ENCODE results near the gene LMBR1.
"Not testable (repeated sequence)": the region's sequence is repeated elsewhere in the genome, so short reads cannot be mapped to it uniquely, and the experiment has no call there.

Gene LMBR1

GRCh38 chr7:156848979-156849378 is 44.0 kb downstream of the LMBR1 start:
- H3K9ac ChIP-seq (ENCODE audit: low read depth, low read length) = no peak overlapping the region

DNA sequence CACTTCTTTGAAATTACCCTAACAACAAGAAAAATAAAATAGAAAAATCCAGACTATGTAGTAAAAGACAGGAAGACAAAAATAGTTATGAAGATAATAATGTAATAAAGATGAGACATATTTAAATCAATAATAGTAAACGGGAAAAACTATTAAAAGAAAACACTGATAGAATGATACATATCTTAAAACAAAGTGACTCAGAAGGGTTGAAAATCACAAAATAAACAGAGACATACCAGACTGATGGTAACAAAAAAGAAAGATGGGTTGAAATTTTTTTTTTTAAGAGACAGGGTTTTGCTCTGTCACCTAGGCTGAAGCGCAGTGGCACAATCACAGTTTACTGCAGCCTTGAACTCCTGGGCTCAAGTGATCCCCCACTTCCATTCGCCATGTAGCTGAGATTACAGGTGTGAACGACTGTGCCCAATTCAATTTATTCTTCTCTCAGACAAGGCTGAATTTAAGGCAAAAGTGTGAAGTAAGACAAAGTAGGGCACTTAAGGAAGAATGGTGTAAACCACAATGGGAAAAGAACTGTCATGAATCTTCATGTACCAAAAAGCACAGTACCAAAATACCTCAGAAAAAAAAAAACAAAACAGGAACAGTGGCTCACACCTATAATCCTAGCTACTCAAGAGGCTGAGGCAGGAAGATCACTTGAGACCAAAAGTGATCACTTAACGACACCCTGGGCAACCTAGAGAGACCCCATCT is 47.4 kb downstream of the LMBR1 start:
- Histone ChIP-seq H3K9me3 (ENCODE audit: control insufficient read depth, insufficient read depth, low read length) (no peaks in the 10 kb centered on the region; the same call in 1 of the 2 replicates), H3K36me3 (ENCODE audit: insufficient read depth, low read length) (no peaks in the 10 kb centered on the region), H3K9ac (ENCODE audit: low read depth, low read length) (no peak overlapping the region), H3K4me1 (ENCODE audit: insufficient read depth, low read length) (peaks cover 6% of the 10 kb centered on the region)

More at GRCh38 chr7:156848979-156849378, 44.0 kb downstream of the LMBR1 start:
- no peaks in the 10 kb centered on the region for H3K36me3 ChIP-seq (ENCODE audit: insufficient read depth, low read length)
- no peaks in the 10 kb centered on the region for H3K4me1 ChIP-seq (ENCODE audit: insufficient read depth, low read length)
- peaks cover 4% of the 10 kb centered on the region; the same call in 1 of the 2 replicates for H3K9me3 ChIP-seq (ENCODE audit: control insufficient read depth, insufficient read depth, low read length)

GRCh38 chr7:156843582-156843981 is 49.4 kb downstream of the LMBR1 start:
- H3K36me3 ChIP-seq (ENCODE audit: insufficient read depth, low read length); H3K9ac ChIP-seq (ENCODE audit: low read depth, low read length); H3K4me1 ChIP-seq (ENCODE audit: insufficient read depth, low read length); H3K9me3 ChIP-seq (ENCODE audit: control insufficient read depth, insufficient read depth, low read length): not testable (repeated sequence)

DNA sequence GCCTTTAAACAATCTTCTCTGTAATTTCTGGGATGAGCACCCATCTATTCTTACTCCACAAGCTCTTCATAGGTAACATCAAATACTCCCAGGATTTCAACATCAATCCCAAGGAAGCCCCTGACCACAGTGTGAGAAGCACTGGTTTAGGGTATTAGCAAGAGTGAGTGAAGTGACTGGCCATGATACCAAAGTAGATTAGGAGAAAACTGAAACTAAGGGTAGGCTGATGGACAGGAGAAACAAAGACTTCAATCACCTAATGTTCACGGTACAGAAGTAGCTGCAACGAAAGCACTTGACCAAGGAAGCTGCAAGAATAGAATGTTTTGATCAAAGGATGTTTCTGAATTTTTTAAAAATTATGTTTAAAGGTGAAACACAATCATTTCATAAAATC is 49.8 kb downstream of the LMBR1 start:
- Histone ChIP-seq H3K36me3 (ENCODE audit: insufficient read depth, low read length) (no peaks in the 10 kb centered on the region), H3K9ac (ENCODE audit: low read depth, low read length) (no peak overlapping the region), H3K9me3 (ENCODE audit: control insufficient read depth, insufficient read depth, low read length) (no peaks in the 10 kb centered on the region), H3K4me1 (ENCODE audit: insufficient read depth, low read length) (peaks cover 6% of the 10 kb centered on the region)

- Histone ChIP-seq H3K4me1 (ENCODE audit: insufficient read depth, low read length) (peaks cover 6% of the 10 kb centered on the region), H3K9me3 (ENCODE audit: control insufficient read depth, insufficient read depth, low read length) (no peaks in the 10 kb centered on the region), H3K36me3 (ENCODE audit: insufficient read depth, low read length) (no peaks in the 10 kb centered on the region), H3K9ac (ENCODE audit: low read depth, low read length) (no peak overlapping the region)
Observed at GRCh38 chr7:156842740-156843140, 50.2 kb downstream of the LMBR1 start.

DNA sequence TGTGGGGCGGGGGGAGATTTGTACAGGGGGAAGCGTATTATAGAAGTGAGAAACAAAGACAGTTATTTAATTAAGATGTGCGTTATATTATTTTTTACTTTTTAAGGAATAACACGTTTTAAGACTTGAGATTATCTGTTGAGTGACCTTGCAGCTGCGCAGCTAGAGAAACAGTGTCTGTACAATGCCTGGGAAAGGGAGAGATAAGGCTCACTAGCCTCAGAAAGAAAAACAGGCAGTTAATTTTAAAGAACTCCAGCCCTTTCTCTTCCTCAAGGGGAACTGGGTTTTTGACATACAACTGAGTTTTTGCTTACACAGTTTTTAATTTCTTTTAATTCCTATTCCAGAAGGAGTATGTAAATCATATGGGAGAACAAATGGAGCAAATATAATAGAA is 50.7 kb downstream of the LMBR1 start:
- H3K36me3 ChIP-seq (ENCODE audit: insufficient read depth, low read length) = no peaks in the 10 kb centered on the region
- no peak overlapping the region for H3K9ac ChIP-seq (ENCODE audit: low read depth, low read length)
- peaks cover 6% of the 10 kb centered on the region for H3K4me1 ChIP-seq (ENCODE audit: insufficient read depth, low read length)
- H3K9me3 ChIP-seq (ENCODE audit: control insufficient read depth, insufficient read depth, low read length) = no peaks in the 10 kb centered on the region

- H3K4me1 ChIP-seq (ENCODE audit: insufficient read depth, low read length) = peaks cover 6% of the 10 kb centered on the region
- no peak overlapping the region for H3K9ac ChIP-seq (ENCODE audit: low read depth, low read length)
- no peaks in the 10 kb centered on the region for H3K36me3 ChIP-seq (ENCODE audit: insufficient read depth, low read length)
- no peaks in the 10 kb centered on the region for H3K9me3 ChIP-seq (ENCODE audit: control insufficient read depth, insufficient read depth, low read length)
Observed at GRCh38 chr7:156841497-156841896, 51.5 kb downstream of the LMBR1 start.

- H3K4me1 ChIP-seq (ENCODE audit: insufficient read depth, low read length) = peaks cover 6% of the 10 kb centered on the region
Observed at GRCh38 chr7:156840134-156840533, 52.8 kb downstream of the LMBR1 start.

GRCh38 chr7:156836443-156836842 is 56.5 kb downstream of the LMBR1 start:
- no peaks in the 10 kb centered on the region for H3K9me3 ChIP-seq (ENCODE audit: control insufficient read depth, insufficient read depth, low read length)
- no peak overlapping the region for H3K9ac ChIP-seq (ENCODE audit: low read depth, low read length)
- no peaks in the 10 kb centered on the region for H3K4me1 ChIP-seq (ENCODE audit: insufficient read depth, low read length)
- H3K36me3 ChIP-seq (ENCODE audit: insufficient read depth, low read length) = no peaks in the 10 kb centered on the region

More at GRCh38 chr7:156840134-156840533, 52.8 kb downstream of the LMBR1 start:
- no peak overlapping the region for H3K9ac ChIP-seq (ENCODE audit: low read depth, low read length)
- H3K36me3 ChIP-seq (ENCODE audit: insufficient read depth, low read length) = no peaks in the 10 kb centered on the region
- H3K9me3 ChIP-seq (ENCODE audit: control insufficient read depth, insufficient read depth, low read length) = no peaks in the 10 kb centered on the region

DNA sequence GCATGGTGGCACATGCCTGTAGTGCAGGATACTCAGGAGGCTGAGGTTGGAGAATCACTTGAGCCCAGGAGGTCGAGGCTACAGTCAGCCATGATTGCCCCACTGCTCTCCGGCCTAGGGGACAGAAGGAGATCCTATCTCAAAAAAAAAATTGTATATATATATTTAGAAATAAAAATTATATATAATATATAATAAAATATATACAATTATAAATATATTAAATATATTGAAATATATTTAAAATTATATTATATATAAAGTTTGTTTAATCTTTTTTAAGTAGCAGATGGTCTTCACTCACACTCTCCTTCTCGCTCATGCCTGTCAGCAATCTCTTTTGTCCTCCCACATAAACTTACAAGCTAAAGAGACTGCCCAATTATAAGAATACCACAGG is 58.5 kb downstream of the LMBR1 start:
- Histone ChIP-seq H3K9ac (ENCODE audit: low read depth, low read length) (no peak overlapping the region), H3K4me1 (ENCODE audit: insufficient read depth, low read length) (no peaks in the 10 kb centered on the region), H3K36me3 (ENCODE audit: insufficient read depth, low read length) (no peaks in the 10 kb centered on the region), H3K9me3 (ENCODE audit: control insufficient read depth, insufficient read depth, low read length) (no peaks in the 10 kb centered on the region)

- Histone ChIP-seq H3K9ac (ENCODE audit: low read depth, low read length) (no peak overlapping the region), H3K9me3 (ENCODE audit: control insufficient read depth, insufficient read depth, low read length) (no peaks in the 10 kb centered on the region), H3K4me1 (ENCODE audit: insufficient read depth, low read length) (no peaks in the 10 kb centered on the region), H3K36me3 (ENCODE audit: insufficient read depth, low read length) (no peaks in the 10 kb centered on the region)
Observed at GRCh38 chr7:156833312-156833711, 59.7 kb downstream of the LMBR1 start.

DNA sequence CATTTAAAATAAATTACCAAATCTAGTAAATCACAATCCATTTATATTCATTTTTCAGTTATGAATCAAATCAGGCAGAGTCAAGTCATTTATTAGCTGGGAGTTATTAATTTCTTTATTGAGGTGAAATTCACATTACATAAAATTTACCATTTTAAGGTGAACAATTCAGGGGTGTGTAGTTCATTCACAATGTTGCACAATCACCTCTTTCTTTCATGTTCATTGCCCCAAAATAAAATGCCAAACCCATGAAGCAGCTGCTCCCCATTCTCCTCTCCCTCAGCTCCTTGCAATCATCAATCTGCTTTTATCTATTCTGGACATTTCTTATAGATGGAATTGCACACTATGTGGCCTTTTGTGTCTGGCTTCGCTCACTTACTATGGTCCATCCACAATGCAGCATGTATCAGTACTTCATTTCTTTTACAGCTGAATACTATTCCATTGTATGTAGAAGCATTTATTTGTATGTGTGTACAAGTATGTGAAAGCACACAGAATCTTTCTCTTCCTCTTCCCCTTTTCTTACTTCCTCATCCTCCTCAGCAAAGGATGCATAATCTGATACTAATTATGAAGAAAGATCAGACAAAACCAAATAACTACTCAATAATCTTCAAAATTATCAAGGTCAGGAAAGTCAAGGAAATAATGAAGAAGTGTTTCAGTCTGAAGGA is 60.6 kb downstream of the LMBR1 start:
- no peaks in the 10 kb centered on the region for H3K36me3 ChIP-seq (ENCODE audit: insufficient read depth, low read length)
- H3K4me1 ChIP-seq (ENCODE audit: insufficient read depth, low read length) = no peaks in the 10 kb centered on the region
- no peaks in the 10 kb centered on the region for H3K9me3 ChIP-seq (ENCODE audit: control insufficient read depth, insufficient read depth, low read length)
- H3K9ac ChIP-seq (ENCODE audit: low read depth, low read length) = no peak overlapping the region

DNA sequence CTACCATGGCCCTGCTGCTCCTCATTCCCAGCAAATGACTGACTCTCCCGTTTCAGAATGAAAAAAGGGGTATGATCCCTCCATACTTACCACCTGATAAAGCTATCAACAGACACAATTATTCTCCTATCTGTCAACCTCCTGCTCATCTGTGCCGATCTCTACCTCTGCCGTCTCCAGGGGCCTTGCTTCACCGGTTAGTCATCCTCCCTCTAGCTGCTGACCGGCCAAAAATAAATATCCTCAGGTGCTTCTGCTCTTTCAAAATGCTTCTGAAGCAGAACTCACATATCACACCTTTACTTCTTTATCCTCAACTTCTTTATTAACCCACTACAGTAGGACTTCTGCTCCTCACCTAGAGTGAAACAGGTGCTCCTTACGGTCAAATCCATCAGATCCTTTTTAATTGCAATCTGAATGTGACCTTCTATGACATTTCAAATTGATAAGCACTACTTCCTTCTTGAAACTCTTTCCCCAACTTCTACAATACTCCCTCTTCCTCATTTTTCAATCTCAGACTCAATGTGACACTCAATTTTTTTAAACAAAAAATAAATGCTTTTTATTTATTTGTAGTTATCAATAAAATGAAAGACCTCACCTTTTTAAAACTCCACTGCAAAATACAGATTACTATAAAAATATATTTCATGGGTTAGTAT is 63.2 kb downstream of the LMBR1 start:
- Histone ChIP-seq H3K9ac (ENCODE audit: low read depth, low read length) (no peak overlapping the region), H3K4me1 (ENCODE audit: insufficient read depth, low read length) (no peaks in the 10 kb centered on the region), H3K9me3 (ENCODE audit: control insufficient read depth, insufficient read depth, low read length) (no peaks in the 10 kb centered on the region), H3K36me3 (ENCODE audit: insufficient read depth, low read length) (no peaks in the 10 kb centered on the region)

GRCh38 chr7:156827587-156828203 is 65.3 kb downstream of the LMBR1 start:
- no peaks in the 10 kb centered on the region for H3K4me1 ChIP-seq (ENCODE audit: insufficient read depth, low read length)
- H3K9ac ChIP-seq (ENCODE audit: low read depth, low read length) = no peak overlapping the region
- no peaks in the 10 kb centered on the region for H3K36me3 ChIP-seq (ENCODE audit: insufficient read depth, low read length)
- H3K9me3 ChIP-seq (ENCODE audit: control insufficient read depth, insufficient read depth, low read length) = no peaks in the 10 kb centered on the region
